ENCODE measurements around the gene PDPR.
"Not testable (repeated sequence)": the region's sequence is repeated elsewhere in the genome, so short reads cannot be mapped to it uniquely, and the experiment has no call there.

DNA sequence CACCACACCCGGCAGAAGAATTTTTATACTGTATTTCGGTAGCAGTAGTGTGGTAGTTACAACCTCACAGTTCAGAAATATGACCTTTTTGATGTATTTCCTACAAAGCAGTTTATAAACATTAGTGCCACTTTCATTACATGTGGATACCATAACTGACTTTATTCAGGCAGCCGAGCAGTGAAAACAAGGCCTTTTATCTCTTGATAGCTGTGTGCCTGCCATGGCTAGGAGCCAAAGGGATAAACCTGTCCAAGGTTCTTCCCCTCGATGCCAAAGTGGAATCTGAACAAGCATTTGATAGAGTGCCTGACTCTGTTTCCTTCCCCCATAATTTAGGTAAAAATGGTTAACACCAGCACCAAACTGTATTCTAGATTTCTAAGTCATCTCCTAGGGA lies 23.0 kb upstream of the PDPR start:
- not testable (repeated sequence) for TF ChIP-seq POLR2A, CTCF, EP300, POLR2AphosphoS5 (IDR thresholded peaks at IDR 0.05)
